Breast epithelium (tissue), 4 donors: ENCODE data around the gene FZD4. TPM values are rescaled to one million over a fixed set of nuclear protein-coding genes. Genes with fewer than 3 reads are reported as not detected.
"Not testable (repeated sequence)": the region's sequence is repeated elsewhere in the genome, so short reads cannot be mapped to it uniquely, and the experiment has no call there.

Experiments used
- DNase-seq, 2 donors: peaks; one replicate each; pipeline ENCODE4 v3.0.0-alpha.2; 2019; ENCODE audit warnings: low spot score in 2 of 2
- H3K27ac ChIP-seq, 2 donors: fragments of 200-600 bp; sonication (generic) in 1 of 2; one replicate each; pipeline ENCODE4 v1.5.1; 2016 to 2019; ENCODE audit warnings: mild to moderate bottlenecking in 1 of 2
- H3K27me3 ChIP-seq, 2 donors: fragments of 200-600 bp; sonication (generic) in 1 of 2; one replicate each; pipeline versions ENCODE4 v1.5.1 to v1.6.0; 2017 to 2019; ENCODE audit warnings: control low read depth in 1 of 2, mild to moderate bottlenecking in 1 of 2
- H3K36me3 ChIP-seq: fragments of 200-600 bp; one replicate; pipeline ENCODE4 v1.5.1; 2019
- H3K4me1 ChIP-seq, 2 donors: fragments of 200-600 bp; sonication (generic); one replicate each; pipeline ENCODE4 v1.5.1; 2016 to 2019; ENCODE audit warnings: control low read depth in 1 of 2
- H3K4me3 ChIP-seq, 3 donors: fragments of 200-600 bp; sonication (generic); 1 replicate in 2 of 3; 2 replicates in 1 of 3; pipeline ENCODE4 v1.5.1; 2016 to 2019; ENCODE audit warnings: mild to moderate bottlenecking in 3 of 3, moderate library complexity in 2 of 3
- H3K9me3 ChIP-seq, 2 donors: fragments of 200-600 bp; sonication (generic) in 1 of 2; one replicate each; pipeline ENCODE4 v1.5.1; 2016 to 2019; ENCODE audit warnings: control low read depth in 1 of 2
- CTCF ChIP-seq, 3 donors: fragments of 450-650 bp; IDR thresholded peaks; one replicate each; pipeline ENCODE4 v1.5.1; 2016 to 2017; ENCODE audit warnings: antibody characterized with exemption in 3 of 3, mild to moderate bottlenecking in 3 of 3, moderate library complexity in 3 of 3
- POLR2A ChIP-seq: fragments of 450-650 bp; IDR thresholded peaks from one replicate; pipeline ENCODE4 v1.6.1; 2016; ENCODE audit warnings: antibody characterized with exemption, mild to moderate bottlenecking, moderate library complexity
- POLR2AphosphoS5 ChIP-seq, 3 donors: sonication (generic); formaldehyde crosslinking; IDR thresholded peaks; one replicate each; pipeline ENCODE4 v1.6.1; 2017; ENCODE audit warnings: antibody characterized with exemption in 3 of 3
- intact Hi-C: fragments of 100-400 bp; cut with DNase I; formaldehyde crosslinking; loops from one replicate; pipeline ENCODE4 v1.15.1; 2023; ENCODE audit warnings: low total_unique reads
- total RNA-seq, 3 donors: library from RNA; depleted of rRNA; stranded (reverse); fragments of >200 nt; gene quantifications; one replicate each; pipeline ENCODE4 v1.1.0, GENCODE V29; 2016

Gene FZD4
- total RNA-seq, 3 donors from 2014 or later = 44.5 to 408 (median 72.8) TPM

GRCh38 chr11:86949995-86950660 lies 5.1 kb downstream of the FZD4 start:
- H3K36me3 ChIP-seq = no peaks in the 10 kb centered on the region
- H3K4me3 ChIP-seq = peak overlapping the region in 2 of 3 donors; percentile 48 to 98
- no peak overlapping the region for H3K27ac ChIP-seq
- intact Hi-C loops = loop anchor here (5.0 to 10.0 kb wide), 2 partner anchors 85 to 1372 kb away; partner anchors contain the start of gene TMEM135
- H3K9me3 ChIP-seq = no peaks in the 10 kb centered on the region
- no peak for DNase-seq
- no peak for TF ChIP-seq CTCF (IDR thresholded peaks at IDR 0.05)
- TF ChIP-seq POLR2A = no peak
- TF ChIP-seq POLR2AphosphoS5 (IDR thresholded peaks at IDR 0.05) = no peak
- H3K27me3 ChIP-seq = no peaks in the 10 kb centered on the region
- H3K4me1 ChIP-seq = no peaks in the 10 kb centered on the region

GRCh38 chr11:86948733-86949132 lies 6.5 kb downstream of the FZD4 start:
- peak overlapping the region in 2 of 3 donors; percentile 17 to 19 for H3K4me3 ChIP-seq
- intact Hi-C loops = no loop called here
- H3K36me3 ChIP-seq = no peaks in the 10 kb centered on the region
- no peak for DNase-seq
- H3K27ac ChIP-seq = peak overlapping the region in 1 of 2 donors; percentile 68
- no peak for TF ChIP-seq POLR2A
- TF ChIP-seq POLR2AphosphoS5 (IDR thresholded peaks at IDR 0.05) = no peak
- no peaks in the 10 kb centered on the region for H3K4me1 ChIP-seq
- H3K9me3 ChIP-seq = no peaks in the 10 kb centered on the region
- H3K27me3 ChIP-seq = no peaks in the 10 kb centered on the region

- intact Hi-C loops = no loop called here
- no peak overlapping the region for H3K27ac ChIP-seq
- peak overlapping the region in 1 of 3 donors; percentile 2 for H3K4me3 ChIP-seq
- H3K27me3 ChIP-seq = no peaks in the 10 kb centered on the region
- DNase-seq = no peak
- H3K36me3 ChIP-seq = no peaks in the 10 kb centered on the region
- TF ChIP-seq POLR2AphosphoS5 (IDR thresholded peaks at IDR 0.05) = no peak
- TF ChIP-seq CTCF (IDR thresholded peaks at IDR 0.05) = no peak
- no peak for TF ChIP-seq POLR2A
- no peaks in the 10 kb centered on the region for H3K9me3 ChIP-seq
- H3K4me1 ChIP-seq = no peaks in the 10 kb centered on the region
Measured at GRCh38 chr11:86947541-86947940, 7.7 kb downstream of the FZD4 start.

- H3K27me3 ChIP-seq, H3K9me3 ChIP-seq, H3K27ac ChIP-seq, intact Hi-C loops, H3K4me3 ChIP-seq, DNase-seq, H3K36me3 ChIP-seq: not testable (repeated sequence)
- peaks cover 4 to 12% of the 10 kb centered on the region in 2 donors for H3K4me1 ChIP-seq
Measured at GRCh38 chr11:86943505-86943904, 11.7 kb downstream of the FZD4 start.

DNA sequence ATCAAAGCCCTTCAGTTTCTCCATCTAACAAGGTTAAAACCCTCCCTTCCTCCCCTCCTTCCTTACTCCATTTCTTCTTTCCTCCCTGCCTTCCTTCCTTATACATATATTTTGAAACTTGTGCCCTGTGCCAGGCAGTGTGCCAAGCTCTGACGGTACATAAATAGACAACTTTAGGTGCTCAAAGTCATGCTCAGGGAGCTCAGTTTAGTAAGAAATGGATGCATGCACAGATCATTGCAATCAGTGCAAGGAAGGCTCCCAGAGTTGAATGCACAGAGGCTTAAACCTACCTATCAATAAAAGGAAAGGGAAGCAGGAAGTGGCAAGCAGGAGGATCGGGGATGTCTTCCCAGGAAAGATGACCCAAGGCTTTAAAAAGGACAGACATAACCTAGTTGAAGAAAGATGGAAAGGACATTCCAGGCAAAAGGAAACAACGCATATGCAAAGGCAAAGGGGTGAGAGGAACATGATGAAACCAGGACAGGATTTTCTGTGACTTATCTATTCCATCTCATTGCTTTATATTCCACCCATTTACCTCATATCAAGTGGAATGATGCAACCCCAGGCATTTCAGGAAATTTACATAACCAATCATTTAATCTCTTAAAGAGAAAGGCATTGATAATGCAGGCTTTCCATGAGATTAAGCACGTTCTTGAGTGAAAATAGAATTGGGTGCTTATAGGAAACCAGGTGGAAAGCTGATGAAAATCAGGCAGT lies 13.2 kb downstream of the FZD4 start:
- no peaks in the 10 kb centered on the region for H3K27me3 ChIP-seq
- peaks cover 4 to 12% of the 10 kb centered on the region in 2 donors for H3K4me1 ChIP-seq
- intact Hi-C loops = no loop called here
- H3K9me3 ChIP-seq = no peaks in the 10 kb centered on the region
- no peak for TF ChIP-seq POLR2A
- no peak for TF ChIP-seq CTCF (IDR thresholded peaks at IDR 0.05)
- TF ChIP-seq POLR2AphosphoS5 (IDR thresholded peaks at IDR 0.05) = no peak
- no peak overlapping the region for H3K4me3 ChIP-seq
- H3K36me3 ChIP-seq = no peaks in the 10 kb centered on the region
- no peak for DNase-seq
- peak overlapping the region; percentile 68 to 84 for H3K27ac ChIP-seq
